OCI-LY1 (cell line): ENCODE measurements around the gene LMOD1.

Source experiments
- H2AFZ ChIP-seq: fragments of 200-600 bp; sonication (generic), shearing (Covaris generic); 2 replicates; pipeline ENCODE4 v1.6.0; 2014; ENCODE audit warnings: antibody characterized with exemption, mild to moderate bottlenecking, low read length
- H3F3A ChIP-seq: fragments of 200-600 bp; sonication (generic), shearing (Covaris generic); 2 replicates; pipeline ENCODE4 v1.6.0; 2014; ENCODE audit warnings: mild to moderate bottlenecking, antibody characterized with exemption, low read length, moderate library complexity; ENCODE audit not compliant: insufficient read depth
- H3K27ac ChIP-seq: fragments of 200-600 bp; sonication (generic); 2 replicates; pipeline ENCODE4 v1.5.1; 2014; ENCODE audit warnings: low read length, mixed run types, mild to moderate bottlenecking, low read depth; ENCODE audit not compliant: poor library complexity, severe bottlenecking
- H3K27me3 ChIP-seq: fragments of 200-600 bp; sonication (generic); 2 replicates; pipeline ENCODE4 v1.6.0; 2014; ENCODE audit warnings: antibody characterized with exemption, mild to moderate bottlenecking, low read length, moderate library complexity; ENCODE audit not compliant: insufficient read depth
- H3K36me3 ChIP-seq: fragments of 200-600 bp; sonication (generic); 2 replicates; pipeline ENCODE4 v1.6.1; 2014; ENCODE audit warnings: mild to moderate bottlenecking, antibody characterized with exemption, low read length, moderate library complexity, mixed read lengths; ENCODE audit not compliant: insufficient read depth
- H3K4me1 ChIP-seq: fragments of 200-600 bp; sonication (generic); 2 replicates; pipeline ENCODE4 v1.5.1; 2014; ENCODE audit warnings: mild to moderate bottlenecking, low read length, moderate library complexity; ENCODE audit not compliant: insufficient read depth, severe bottlenecking
- H3K4me2 ChIP-seq: fragments of 200-600 bp; sonication (generic), shearing (Covaris generic); 2 replicates; pipeline ENCODE4 v1.6.1; 2014; ENCODE audit warnings: low read length
- H3K4me3 ChIP-seq: fragments of 200-600 bp; sonication (generic); 2 replicates; pipeline ENCODE4 v1.5.1; 2014; ENCODE audit warnings: low read length, low read depth, mild to moderate bottlenecking, mixed read lengths; ENCODE audit not compliant: poor library complexity, severe bottlenecking
- H3K79me2 ChIP-seq: fragments of 200-600 bp; shearing (Covaris generic); 2 replicates; pipeline ENCODE4 v1.6.1; 2016; ENCODE audit warnings: mixed run types, low read length, mixed read lengths; ENCODE audit not compliant: insufficient read depth
- H3K9ac ChIP-seq: fragments of 200-600 bp; sonication (generic), shearing (Covaris generic); 2 replicates; pipeline ENCODE4 v1.6.1; 2014; ENCODE audit warnings: mild to moderate bottlenecking, low read length, mixed read lengths
- H3K9me2 ChIP-seq: fragments of 200-600 bp; sonication (generic), shearing (Covaris generic); 2 replicates; pipeline ENCODE4 v1.6.1; 2014; ENCODE audit warnings: low read depth, mild to moderate bottlenecking, low read length, mixed read lengths
- H3K9me3 ChIP-seq: fragments of 200-600 bp; shearing (Covaris generic); 2 replicates; pipeline ENCODE4 v1.6.1; 2014; ENCODE audit warnings: low read length, mixed read lengths
- H4K20me1 ChIP-seq: fragments of 200-600 bp; sonication (generic), shearing (Covaris generic); 2 replicates; pipeline ENCODE4 v1.6.0; 2016; ENCODE audit warnings: mild to moderate bottlenecking, low read length; ENCODE audit not compliant: insufficient read depth
- EZH2 ChIP-seq: fragments of 200-600 bp; sonication (generic), shearing (Covaris generic); IDR thresholded peaks from 2 replicates; pipeline ENCODE4 v1.8.0; 2017; ENCODE audit warnings: borderline replicate concordance, mixed run types, mild to moderate bottlenecking, antibody characterized with exemption, low read length, moderate library complexity, mixed read lengths
- TF ChIP-seq, protein P1 (sequence below): fragments of 200-600 bp; sonication (generic), shearing (Covaris generic); IDR thresholded peaks from 2 replicates; pipeline ENCODE4 v1.5.1; 2017; ENCODE audit warnings: mild to moderate bottlenecking, antibody characterized with exemption, low read length, moderate library complexity, mixed read lengths

Gene LMOD1

DNA sequence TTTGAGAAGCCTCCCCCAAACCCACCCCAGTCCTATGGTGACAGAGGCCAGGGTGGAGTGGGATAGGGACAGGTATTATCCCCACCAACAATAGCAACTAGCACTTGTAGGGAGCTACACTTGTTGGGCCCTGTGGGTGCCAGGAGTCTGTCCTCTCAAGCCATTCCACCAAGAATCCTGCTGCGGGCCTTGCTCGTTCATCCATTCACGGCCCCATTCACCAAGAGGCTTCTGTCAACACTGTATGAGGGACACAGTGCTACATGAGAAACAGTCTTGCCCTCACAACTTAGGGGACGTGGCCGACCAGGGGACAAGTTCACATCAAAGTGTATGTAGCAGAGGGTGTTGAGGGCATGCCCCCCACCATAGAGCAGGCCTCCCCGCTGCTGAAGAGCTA, 38.7 kb downstream of the LMOD1 start:
- Histone ChIP-seq H3K9me3 (no peaks in the 10 kb centered on the region), H3K27ac (no peak overlapping the region), H2AFZ (no peak overlapping the region), H3K36me3 (no peaks in the 10 kb centered on the region), H3K79me2 (no peaks in the 10 kb centered on the region), H3K9me2 (no peaks in the 10 kb centered on the region), H3K9ac (no peak overlapping the region), H3K4me1 (no peaks in the 10 kb centered on the region), H3K27me3 (0 out of 2 replicates have a peak, but pooled peaks cover 8% of the 10 kb centered on the region), H4K20me1 (no peaks in the 10 kb centered on the region), H3K4me3 (no peak overlapping the region), H3K4me2 (no peak overlapping the region), H3F3A (no peaks in the 10 kb centered on the region)
- TF ChIP-seq EZH2: no peak
- TF ChIP-seq, protein P1, sequence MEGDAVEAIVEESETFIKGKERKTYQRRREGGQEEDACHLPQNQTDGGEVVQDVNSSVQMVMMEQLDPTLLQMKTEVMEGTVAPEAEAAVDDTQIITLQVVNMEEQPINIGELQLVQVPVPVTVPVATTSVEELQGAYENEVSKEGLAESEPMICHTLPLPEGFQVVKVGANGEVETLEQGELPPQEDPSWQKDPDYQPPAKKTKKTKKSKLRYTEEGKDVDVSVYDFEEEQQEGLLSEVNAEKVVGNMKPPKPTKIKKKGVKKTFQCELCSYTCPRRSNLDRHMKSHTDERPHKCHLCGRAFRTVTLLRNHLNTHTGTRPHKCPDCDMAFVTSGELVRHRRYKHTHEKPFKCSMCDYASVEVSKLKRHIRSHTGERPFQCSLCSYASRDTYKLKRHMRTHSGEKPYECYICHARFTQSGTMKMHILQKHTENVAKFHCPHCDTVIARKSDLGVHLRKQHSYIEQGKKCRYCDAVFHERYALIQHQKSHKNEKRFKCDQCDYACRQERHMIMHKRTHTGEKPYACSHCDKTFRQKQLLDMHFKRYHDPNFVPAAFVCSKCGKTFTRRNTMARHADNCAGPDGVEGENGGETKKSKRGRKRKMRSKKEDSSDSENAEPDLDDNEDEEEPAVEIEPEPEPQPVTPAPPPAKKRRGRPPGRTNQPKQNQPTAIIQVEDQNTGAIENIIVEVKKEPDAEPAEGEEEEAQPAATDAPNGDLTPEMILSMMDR: no peak

DNA sequence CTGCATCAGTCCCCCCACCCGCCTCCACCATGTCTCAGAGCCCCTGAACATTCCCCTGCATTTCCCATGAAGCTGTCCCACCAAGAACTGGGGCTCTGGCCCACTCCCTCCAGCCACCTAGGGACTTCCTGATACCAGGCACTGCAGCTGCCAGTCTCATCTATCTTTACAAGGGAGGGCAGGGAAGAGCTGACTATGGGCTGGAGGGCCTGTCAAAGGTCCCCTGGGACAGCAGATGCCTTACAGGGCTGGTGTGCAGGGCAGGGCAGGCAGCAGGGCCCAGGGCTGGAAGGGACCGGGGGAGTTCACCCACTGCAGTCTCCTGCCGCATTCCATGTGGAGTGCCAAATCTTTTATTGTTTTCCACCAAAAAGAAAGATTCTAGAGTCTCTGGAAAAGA, 40.0 kb downstream of the LMOD1 start:
- no peak overlapping the region for H3K9ac ChIP-seq
- no peak overlapping the region for H2AFZ ChIP-seq
- TF ChIP-seq, protein P1: no peak
- TF ChIP-seq EZH2: no peak
- H4K20me1 ChIP-seq: no peaks in the 10 kb centered on the region
- no peaks in the 10 kb centered on the region for H3K9me3 ChIP-seq
- no peaks in the 10 kb centered on the region for H3K36me3 ChIP-seq
- 0 out of 2 replicates have a peak, but pooled peaks cover 8% of the 10 kb centered on the region for H3K27me3 ChIP-seq
- H3K4me2 ChIP-seq: no peak overlapping the region
- no peaks in the 10 kb centered on the region for H3K4me1 ChIP-seq
- no peaks in the 10 kb centered on the region for H3K9me2 ChIP-seq
- H3F3A ChIP-seq: no peaks in the 10 kb centered on the region
- no peaks in the 10 kb centered on the region for H3K79me2 ChIP-seq
- no peak overlapping the region for H3K4me3 ChIP-seq
- H3K27ac ChIP-seq: no peak overlapping the region

- Histone ChIP-seq H3K9ac (no peak overlapping the region), H3K27ac (no peak overlapping the region), H3K4me3 (no peak overlapping the region), H3K27me3 (0 out of 2 replicates have a peak, but pooled peaks cover 8% of the 10 kb centered on the region), H3K4me2 (no peak overlapping the region), H3K9me2 (no peaks in the 10 kb centered on the region), H2AFZ (no peak overlapping the region), H3F3A (no peaks in the 10 kb centered on the region), H3K4me1 (no peaks in the 10 kb centered on the region), H4K20me1 (no peaks in the 10 kb centered on the region), H3K79me2 (no peaks in the 10 kb centered on the region), H3K36me3 (no peaks in the 10 kb centered on the region), H3K9me3 (no peaks in the 10 kb centered on the region)
- TF ChIP-seq, protein P1: no peak
- TF ChIP-seq EZH2: no peak
These were observed 41.0 kb downstream of the LMOD1 start for GRCh38 chr1:201905234-201905890.
